NT2/D1 (cell line): ENCODE measurements around the gene RNASE8.

Experiments
- YY1 ChIP-seq: IDR thresholded peaks from 2 replicates; pipeline ENCODE4 v1.6.1; 2011; ENCODE audit not compliant: insufficient read length, insufficient read depth
- ZNF274 ChIP-seq: IDR thresholded peaks from 2 replicates; pipeline ENCODE4 v1.6.1; 2011; ENCODE audit warnings: mild to moderate bottlenecking, low read depth, low read length

DNA sequence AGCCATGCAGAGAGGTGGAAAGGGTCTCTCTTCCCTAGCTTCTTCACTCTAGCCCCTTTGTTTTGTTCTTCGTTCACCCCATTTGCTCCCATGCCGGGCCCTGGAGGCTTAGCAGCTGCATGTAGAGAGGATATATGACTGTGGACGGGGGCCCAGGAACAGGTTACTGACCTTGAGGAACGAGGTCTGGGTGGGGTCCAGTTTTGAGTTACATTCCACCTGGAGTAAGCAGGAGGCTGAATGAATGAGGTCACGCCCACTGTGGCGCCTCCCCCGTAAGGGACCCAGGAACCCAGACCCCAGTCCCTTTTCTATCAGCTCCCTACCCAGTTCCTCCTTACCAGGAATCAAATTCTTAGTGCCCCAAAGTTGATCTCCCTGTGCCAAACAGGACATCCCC is 39.3 kb upstream of the RNASE8 start:
- TF ChIP-seq YY1 (no peak), ZNF274 (no peak)
